Daoy (cell line): ENCODE measurements around the gene PARD6A. TPM values are rescaled to one million over a fixed set of nuclear protein-coding genes. Genes with fewer than 3 reads are reported as not detected.

Experiments
- DNase-seq: peaks from one replicate; pipeline ENCODE4 v3.0.0-alpha.2; 2015; ENCODE audit warnings: low read depth
- total RNA-seq: library from RNA; depleted of rRNA; stranded (reverse); fragments of >200 nt; shearing (Covaris generic); gene quantifications from 2 replicates; pipeline ENCODE4 v1.2.3, GENCODE V29; 2014

The PARD6A gene
- total RNA-seq, 1 experiment from 2014 or later = 1.0 TPM

DNA sequence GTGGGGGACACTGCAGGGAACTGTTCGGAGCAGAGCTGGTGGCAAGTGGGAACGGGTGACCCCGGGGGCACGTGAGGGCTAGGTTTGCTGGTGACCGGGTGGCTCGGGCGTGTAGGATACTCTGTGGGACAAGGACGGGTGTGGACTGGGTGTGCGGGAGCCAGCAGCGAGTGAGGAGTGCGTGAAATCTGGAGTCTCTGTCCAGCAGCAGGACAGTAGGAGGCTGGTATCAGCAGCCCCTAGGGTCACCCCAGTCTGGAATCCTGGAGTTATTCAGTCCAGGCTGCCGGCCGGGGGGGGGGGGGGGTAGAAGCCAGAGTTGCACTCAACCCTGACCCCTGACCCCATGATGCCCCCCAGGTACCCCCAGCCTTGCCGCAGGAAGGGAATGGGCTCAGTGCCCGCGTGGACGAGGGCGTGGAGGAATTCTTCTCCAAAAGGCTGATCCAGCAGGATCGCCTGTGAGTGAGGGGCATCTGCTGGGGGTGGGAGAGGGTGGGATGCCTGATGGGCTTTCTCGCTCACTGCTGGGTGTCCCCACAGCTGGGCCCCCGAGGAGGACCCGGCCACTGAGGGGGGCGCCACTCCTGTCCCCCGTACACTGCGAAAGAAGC, 6.9 kb upstream of the PARD6A start:
- no peak for DNase-seq

DNA sequence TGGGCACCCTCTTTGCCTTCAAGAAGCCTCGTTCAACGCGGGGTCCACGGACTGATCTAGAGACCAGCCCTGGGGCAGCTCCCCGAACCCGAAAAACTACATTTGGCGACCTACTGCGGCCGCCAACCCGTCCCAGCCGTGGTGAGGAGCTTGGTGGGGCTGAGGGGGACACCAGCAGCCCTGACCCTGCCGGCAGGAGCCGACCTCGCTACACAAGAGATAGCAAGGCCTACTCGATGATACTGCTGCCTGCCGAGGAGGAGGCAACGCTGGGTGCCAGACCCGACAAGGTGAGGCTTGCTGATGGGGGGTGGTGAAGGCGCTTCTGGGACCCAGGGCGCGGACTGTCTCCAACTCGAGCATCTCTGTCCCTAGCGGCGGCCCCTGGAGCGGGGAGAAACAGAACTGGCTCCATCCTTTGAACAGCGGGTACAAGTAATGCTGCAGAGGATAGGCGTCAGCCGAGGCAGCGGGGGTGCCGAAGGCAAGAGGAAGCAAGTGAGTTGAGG, 6.3 kb upstream of the PARD6A start:
- DNase-seq = no peak

DNA sequence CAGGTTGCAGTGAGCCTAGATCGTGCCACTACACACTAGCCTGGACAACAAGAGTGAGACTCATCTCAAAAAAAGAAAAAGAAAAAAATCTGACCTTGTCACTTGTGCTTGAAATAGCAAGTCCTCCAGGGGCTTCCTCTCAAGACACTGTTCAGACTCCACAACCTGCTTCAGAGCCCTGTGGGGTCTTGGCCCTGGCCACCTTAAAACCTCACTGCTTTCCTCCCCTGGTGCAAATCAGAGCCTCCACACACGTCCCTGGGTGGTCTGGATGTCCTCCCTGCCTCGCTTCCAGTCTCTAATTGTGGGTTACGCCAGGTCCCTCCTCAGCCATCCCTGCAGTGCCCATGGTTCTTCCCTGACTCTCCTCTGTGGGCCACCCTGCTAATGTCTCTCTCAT, 5.4 kb upstream of the PARD6A start:
- DNase-seq = no peak

DNA sequence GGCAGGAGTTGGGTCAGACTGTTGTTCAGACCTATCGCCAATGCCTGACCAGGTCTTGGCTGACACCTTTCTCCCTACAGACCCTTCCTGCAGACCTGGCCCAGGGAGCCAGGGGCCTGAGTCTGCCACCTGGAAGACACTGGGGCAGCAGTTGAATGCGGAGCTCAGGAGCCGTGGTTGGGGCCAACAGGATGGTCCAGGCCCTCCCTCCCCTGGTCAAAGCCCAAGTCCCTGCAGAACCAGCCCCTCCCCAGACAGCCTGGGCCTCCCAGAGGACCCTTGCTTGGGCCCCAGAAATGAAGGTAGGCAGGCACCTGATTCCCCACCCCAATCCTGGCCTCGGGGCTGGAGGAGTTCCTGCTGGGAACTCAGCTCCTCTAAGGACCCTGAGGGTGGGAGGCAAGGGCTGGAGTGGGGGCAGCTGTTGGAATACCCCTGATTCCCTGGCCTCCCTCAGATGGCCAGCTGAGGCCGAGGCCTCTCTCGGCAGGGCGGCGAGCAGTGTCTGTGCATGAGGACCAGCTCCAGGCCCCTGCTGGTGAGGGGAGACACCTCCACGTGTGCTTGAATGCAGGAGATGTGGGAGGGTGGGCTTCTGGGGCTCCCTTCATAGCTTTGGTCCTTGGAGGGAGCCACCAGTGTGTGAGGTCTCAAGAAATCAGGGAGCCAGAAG, 4.3 kb upstream of the PARD6A start:
- no peak for DNase-seq

DNA sequence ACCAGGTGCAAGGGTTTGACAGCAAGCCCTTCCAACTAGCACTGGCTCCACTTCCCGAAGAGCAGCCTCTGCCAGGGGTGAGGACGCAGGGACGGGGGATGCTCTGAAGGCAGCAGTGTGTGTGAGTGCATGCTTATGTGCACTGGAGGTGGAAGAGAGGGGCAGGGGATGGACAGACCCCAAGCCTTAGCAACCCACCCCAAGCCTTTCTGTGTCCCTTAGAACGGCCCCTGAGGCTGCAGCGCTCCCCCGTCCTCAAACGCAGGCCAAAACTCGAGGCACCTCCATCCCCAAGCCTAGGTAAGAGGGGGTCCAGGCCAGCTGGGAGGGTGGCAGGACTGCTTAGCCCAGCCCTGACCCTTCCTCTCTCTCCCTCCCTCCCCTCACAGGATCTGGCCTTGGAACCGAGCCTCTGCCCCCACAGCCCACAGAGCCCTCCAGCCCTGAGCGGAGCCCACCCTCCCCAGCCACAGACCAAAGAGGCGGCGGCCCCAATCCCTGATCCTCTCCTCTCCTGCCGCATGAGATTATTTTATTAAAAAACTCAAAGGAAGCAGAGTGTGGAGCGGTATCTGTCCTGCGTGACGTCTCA, 3.6 kb upstream of the PARD6A start:
- no peak for DNase-seq

DNA sequence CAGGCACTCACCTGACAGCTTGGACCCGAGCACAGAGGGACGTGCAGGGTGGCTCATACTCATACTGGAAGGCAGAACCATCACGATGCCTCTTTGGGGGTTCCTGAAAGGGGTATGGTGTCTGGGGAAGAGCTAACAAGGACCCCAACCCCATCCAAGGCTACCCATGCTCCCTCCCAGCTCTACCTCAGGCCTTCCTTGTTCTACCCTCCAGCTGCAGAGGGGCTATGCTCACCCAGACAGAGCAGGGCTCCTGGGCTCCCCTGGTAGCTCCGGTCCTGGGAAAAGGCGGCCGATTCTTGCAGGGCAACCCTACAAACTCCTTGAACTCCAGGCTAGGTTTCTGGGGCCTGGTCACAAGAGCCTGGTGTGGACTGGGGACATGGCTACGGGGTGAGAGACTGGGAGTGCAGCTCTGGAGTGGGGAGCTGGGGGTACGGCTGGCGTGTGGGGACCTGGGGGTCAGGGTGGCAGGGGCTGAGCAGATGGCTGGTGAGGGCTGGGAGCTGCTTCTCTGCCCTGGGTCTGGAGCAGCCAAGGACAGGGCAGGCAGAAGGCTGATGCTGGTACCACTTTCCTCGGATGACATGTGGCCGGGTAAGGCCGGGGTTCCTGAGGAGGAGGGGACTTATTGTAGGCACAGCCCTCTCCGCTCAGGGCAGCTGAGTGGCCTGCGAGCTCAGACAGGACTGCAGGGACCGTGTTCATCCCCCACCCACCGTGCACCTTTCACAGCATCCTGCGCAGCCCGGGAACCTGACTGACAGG, 2.8 kb upstream of the PARD6A start:
- no peak for DNase-seq

DNA sequence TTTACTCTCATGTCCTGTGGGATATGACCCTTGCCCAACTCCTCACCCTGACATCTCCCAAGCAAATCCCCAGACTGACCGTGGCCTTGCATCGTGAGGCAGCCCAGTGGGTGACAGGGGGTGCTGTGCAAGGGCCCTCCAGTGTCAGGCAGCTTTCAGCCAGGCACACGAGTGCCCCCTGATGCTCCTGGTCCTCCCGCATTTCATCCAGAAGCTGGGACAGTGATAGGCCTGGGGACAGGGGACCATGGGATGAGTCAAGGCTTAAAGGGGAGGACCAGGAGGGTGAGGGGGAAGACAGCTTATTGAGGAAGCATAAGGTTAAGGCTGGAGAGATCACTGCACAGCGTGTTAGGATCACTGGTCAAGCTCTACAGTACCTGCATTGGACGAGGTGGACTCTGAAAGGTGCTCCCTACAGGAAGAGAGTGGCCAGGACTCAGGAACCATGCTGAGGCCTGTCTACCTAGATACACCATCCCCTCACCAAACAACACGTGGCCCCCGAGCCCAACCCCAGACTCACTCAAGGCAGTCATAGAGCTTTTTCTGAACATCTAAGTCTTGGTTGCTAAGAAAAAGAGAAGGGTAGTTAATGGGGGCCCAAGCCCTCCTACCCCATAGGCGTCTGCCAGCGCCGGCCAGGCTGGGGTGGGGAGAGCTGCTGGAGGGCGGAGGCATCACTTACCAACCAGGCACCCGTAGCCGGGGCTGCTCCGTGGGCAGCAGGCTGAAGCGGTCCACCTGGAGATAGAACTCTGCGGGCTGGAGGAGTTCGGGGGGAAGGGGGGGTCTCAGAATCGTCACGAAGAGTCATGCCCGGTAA, 1.7 kb upstream of the PARD6A start:
- DNase-seq = no peak

DNA sequence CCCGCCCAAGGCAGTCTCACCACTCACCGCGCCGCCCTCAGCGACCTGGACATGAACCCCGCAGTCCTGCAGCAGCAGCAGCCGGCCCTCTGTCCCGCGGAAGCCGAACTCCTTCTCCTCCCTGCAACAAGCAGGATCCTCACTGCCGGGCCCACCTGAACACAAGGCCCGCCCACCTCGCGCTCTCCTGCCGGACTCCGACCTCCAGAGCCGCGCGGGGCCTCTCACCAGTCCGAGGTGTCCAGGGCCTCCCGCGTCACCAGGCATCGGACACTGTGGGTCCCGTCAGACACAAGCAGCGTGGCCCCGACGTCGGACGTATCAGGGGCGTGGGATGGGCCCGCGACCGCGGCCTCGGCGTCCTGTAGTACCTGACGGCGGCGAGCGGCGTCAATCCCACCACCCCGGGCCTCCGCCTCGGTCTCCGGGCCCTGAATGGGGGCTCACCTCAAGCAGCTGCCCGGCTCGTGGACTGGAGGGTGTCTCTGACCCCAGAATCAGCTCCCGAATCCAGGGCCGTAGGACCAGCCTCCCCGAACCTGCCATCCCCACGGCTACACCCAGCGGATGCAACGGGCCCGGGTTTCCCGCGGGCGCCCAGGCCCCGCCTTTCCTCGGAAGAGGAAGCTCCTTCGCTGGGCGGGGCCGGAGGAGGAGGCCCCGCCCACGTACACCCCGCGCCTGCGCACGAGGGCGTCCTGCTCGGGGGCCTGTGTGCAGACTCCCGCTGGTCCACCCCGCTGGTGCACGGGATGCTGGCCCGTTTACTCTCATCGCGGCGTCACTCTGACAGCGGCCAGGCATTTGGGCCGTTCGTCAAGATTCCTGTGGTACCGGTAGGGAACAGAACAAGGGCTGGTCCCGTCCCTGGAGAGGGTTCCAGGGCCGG, 841 bp upstream of the PARD6A start, which contains the start of gene ACD:
Gene ACD (minus strand): TSS at position 586 of the 889 bp plus-strand sequence. CDS start 40 bp downstream, at position 546.
- peak; percentile 92 for DNase-seq

DNA sequence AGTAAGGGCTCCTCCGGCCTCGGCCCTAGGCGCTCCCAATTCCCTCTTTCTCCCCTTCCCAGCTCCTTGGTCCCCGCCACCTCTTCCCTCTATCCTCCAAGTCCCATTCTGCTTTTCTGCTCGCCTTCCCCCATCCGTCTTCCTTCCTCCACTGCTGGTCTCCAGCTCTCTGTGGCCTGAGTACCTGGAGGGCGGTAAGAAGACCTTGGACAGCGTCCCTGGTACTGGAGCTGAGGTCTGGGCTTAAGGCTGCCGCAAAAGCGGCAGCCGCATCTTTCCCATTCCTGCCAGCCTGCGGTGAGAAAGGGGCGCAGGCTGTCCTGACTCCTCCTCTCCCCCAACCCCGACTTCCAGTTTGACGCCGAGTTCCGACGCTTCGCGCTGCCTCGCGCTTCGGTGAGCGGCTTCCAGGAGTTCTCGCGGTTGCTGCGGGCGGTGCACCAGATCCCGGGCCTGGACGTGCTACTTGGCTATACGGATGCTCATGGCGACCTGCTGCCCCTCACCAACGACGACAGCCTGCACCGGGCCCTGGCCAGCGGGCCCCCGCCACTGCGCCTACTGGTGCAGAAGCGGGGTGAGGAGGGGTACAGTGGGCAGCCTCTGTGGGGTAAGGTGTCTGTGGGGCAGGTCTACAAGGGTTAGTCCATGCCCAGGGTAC, 471 bp downstream of the PARD6A start:
- peak; percentile 40 for DNase-seq

DNA sequence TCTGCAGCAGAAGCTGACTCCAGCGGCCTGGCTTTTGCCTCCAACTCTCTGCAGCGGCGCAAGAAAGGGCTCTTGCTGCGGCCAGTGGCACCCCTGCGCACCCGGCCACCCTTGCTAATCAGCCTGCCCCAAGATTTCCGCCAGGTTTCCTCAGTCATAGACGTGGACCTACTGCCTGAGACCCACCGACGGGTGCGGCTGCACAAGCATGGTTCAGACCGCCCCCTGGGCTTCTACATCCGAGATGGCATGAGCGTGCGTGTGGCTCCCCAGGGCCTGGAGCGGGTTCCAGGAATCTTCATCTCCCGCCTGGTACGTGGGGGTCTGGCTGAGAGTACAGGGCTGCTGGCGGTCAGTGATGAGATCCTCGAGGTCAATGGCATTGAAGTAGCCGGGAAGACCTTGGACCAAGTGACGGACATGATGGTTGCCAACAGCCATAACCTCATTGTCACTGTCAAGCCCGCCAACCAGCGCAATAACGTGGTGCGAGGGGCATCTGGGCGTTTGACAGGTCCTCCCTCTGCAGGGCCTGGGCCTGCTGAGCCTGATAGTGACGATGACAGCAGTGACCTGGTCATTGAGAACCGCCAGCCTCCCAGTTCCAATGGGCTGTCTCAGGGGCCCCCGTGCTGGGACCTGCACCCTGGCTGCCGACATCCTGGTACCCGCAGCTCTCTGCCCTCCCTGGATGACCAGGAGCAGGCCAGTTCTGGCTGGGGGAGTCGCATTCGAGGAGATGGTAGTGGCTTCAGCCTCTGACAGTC, 1.3 kb downstream of the PARD6A start:
- no peak for DNase-seq

DNA sequence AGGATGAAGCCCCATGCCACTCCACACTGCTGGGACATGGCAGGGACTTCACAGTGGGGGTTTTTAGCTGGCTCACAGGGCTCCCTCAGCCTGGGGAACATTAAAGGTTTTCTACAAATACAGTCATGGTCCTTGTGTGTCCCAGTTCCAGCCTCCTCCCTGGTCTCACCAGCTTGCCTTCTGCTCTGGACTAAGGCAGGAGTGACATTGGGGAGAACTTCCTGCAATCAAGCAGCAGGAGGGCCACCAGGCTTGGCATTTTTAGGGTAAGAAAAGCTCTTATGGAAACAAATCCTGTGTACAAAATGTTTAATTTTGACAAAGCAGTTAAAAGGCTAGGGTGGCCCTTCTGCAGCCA, 1.9 kb downstream of the PARD6A start:
- no peak for DNase-seq

DNA sequence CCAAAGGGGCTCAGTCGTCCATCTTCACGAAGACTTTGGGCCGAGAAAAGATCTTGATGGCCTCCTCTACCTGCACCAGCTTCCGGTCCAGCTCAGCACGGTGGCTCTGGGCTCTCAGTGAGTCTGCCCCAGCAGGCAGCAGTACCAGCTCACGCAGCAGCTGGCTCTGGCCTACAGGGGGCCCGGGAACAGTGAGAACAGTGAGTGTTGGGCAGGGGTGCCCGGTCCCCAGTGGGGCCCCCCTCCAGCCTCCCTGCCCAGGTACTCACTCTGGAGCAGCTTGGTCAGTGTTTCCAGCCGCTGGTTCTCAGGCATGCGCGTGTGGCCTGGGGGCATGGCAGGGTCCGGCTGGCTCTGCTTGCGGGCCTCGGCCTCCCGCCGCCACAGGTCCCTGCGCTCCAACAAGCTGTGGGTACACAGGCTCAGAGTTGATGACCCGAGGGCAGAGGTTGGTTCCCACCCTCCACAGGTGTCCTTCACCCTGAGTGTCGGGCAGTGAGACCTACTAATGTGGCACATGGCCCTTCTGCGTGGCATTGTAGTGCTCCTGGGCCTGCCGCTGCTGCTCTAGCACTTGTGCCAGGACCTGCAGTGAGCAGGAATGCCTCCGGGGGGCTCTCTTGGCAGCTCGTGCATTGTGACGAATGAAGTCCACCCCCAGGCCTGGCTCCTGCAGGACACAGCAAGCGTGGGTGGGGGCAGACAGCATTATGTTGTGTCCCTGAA, 2.6 kb downstream of the PARD6A start:
- DNase-seq = no peak

DNA sequence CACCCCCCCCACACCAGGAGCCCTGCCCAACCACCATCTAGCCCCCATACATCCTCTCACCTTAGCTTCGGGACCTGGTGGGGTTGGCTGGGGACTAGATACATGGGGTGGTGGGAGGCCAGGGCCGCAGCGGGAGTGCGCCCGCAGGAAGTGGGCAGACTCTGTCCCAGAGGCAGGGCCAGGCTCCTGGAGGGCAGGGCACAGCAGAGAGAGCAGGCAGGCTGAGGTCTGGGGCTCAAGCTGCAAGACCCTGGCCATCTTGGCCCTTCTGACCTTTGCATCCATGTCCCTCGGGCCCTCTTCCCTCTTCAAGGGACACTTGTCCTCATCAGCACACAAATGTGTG, 3.1 kb downstream of the PARD6A start:
- DNase-seq = no peak

DNA sequence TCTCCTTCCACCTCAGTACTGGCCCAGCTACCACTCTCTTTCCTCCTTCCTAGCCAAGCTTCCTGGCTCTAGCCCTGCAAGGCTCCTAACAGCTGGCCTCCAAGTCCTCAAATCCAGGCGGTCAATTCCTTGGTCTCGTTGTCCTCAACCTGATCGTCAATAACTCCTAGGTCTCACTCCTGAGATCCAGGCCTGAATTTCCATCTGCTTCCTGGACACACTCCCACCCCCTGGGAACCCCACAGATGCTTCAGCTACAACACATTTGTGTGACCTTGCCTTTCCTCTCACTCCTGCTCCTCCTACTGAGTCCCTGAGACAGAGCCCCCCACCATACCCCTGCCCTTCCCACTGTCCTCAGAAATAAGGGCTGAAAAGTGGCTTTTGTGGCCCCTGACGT, 3.5 kb downstream of the PARD6A start:
- DNase-seq = no peak

DNA sequence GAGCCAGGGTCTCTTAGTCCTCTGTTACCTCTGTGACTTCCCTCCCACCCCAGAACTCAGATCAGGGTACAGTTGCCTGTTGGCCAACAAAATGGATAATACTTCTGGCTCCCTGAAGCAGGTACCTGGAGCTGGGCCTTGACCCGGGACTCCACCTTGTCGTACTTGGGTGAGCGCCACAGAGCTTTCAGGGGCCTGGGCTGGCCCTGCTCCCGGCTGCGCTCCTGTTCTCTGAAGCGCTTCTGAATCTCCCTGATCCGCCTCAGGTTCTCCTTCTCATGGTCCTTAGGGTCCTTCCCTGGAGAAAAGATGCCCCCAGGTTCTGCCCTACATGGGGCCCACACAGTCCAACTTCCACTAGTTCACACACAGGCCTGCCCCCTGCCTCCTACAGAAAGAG, 4.1 kb downstream of the PARD6A start:
- no peak for DNase-seq

DNA sequence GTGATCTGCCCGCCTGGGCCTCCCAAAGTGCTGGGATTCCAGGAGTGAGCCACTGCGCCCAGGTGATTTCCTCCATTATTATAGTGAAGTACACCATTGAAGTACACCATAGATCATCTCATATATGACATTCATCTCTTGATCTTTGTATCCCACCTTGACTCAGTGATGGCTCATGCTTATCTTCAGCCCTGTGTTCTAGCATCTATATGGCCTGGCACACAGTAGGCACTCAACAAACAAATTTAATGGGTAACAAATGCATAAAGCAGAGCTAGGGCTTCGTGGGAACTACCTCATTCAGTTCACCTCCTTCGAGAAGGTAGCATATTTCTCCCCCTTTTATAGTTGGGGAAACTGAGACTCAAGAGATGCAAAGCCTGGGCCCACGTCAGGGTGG, 4.8 kb downstream of the PARD6A start:
- DNase-seq = no peak

DNA sequence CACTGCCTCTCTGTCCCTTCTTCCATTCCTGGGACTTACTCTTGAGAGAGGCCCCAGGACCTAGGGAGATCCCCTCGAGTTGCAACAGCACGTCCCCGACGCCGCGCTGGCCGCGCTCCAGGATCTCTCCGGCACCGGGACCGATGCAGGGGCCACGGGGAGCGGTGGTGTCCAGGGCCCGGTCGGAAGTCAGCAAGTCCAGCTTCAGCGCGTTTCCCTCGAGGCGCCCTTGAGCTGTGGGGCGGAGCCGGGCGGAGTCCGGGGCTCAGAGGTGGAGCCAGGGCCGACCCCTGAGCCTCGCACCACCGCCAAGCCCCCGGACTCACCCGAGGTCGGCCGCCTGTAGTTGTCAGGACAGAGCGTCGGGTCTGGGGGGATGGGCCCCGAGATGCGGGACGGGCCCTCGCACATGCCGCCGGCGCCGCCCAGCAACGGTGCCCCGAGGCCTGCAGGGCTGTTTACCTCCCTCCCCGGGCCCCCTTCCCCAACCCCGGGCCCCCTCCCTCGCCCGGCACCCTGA, 5.3 kb downstream of the PARD6A start:
- no peak for DNase-seq
